Measurements from ENCODE around the gene AAK1. TPM values are rescaled to one million over a fixed set of nuclear protein-coding genes. Genes with fewer than 3 reads are reported as not detected.
A peak's percentile ranks its signal among the peaks of the same experiment; 100 is the strongest.

AAK1 gene
- total RNA-seq, 2 donors from 2014 or later, result 70.7 to 77.3 TPM

GRCh38 chr2:69629921-69630608 lies 13.5 kb downstream of the AAK1 start:
- Histone ChIP-seq H3K4me3 (no peak overlapping the region), H3K27me3 (replicated peaks; ENCODE audit: insufficient read depth) (no peaks in the 10 kb centered on the region), H3K9me3 (no peaks in the 10 kb centered on the region), H3K36me3 (no peaks in the 10 kb centered on the region), H3K27ac (no peak overlapping the region), H3K4me1 (replicated peaks) (peaks cover 2% of the 10 kb centered on the region)
- intact Hi-C loops (cut with DNase I), result no loop called here
- DNase-seq (ENCODE audit: low spot score), result no peak
- 67% methylated on average over 6 of the region's 6 CpGs for WGBS
- TF ChIP-seq POLR2A (IDR thresholded peaks at IDR 0.05) (no peak), CTCF (IDR thresholded peaks at IDR 0.05) (no peak), POLR2AphosphoS5 (IDR thresholded peaks at IDR 0.05) (no peak)

GRCh38 chr2:69628325-69629021 lies 15.1 kb downstream of the AAK1 start:
- intact Hi-C loops (cut with DNase I), result no loop called here
- TF ChIP-seq CTCF (IDR thresholded peaks at IDR 0.05) (no peak), POLR2A (IDR thresholded peaks at IDR 0.05) (no peak), POLR2AphosphoS5 (IDR thresholded peaks at IDR 0.05) (no peak)
- Histone ChIP-seq H3K27ac (no peak overlapping the region), H3K4me3 (no peak overlapping the region), H3K27me3 (replicated peaks; ENCODE audit: insufficient read depth) (no peaks in the 10 kb centered on the region), H3K36me3 (no peaks in the 10 kb centered on the region), H3K4me1 (replicated peaks) (peaks cover 3% of the 10 kb centered on the region), H3K9me3 (no peaks in the 10 kb centered on the region)
- DNase-seq (ENCODE audit: low spot score), result no peak
- WGBS, result 77% methylated on average over 4 of the region's 4 CpGs

- 58% methylated on average over 7 of the region's 7 CpGs for WGBS
- Histone ChIP-seq H3K4me1 (replicated peaks) (peaks cover 3% of the 10 kb centered on the region), H3K27me3 (replicated peaks; ENCODE audit: insufficient read depth) (no peaks in the 10 kb centered on the region), H3K36me3 (no peaks in the 10 kb centered on the region), H3K4me3 (no peak overlapping the region), H3K27ac (no peak overlapping the region), H3K9me3 (no peaks in the 10 kb centered on the region)
- TF ChIP-seq CTCF (IDR thresholded peaks at IDR 0.05) (no peak), POLR2A (IDR thresholded peaks at IDR 0.05) (no peak), POLR2AphosphoS5 (IDR thresholded peaks at IDR 0.05) (peak; percentile 10)
- intact Hi-C loops (cut with DNase I), result no loop called here
- DNase-seq (ENCODE audit: low spot score), result no peak
These were observed 18.3 kb downstream of the AAK1 start for GRCh38 chr2:69625078-69625795.

GRCh38 chr2:69624611-69625010 lies 18.9 kb downstream of the AAK1 start:
- no peak for DNase-seq (ENCODE audit: low spot score)
- Histone ChIP-seq H3K9me3 (no peaks in the 10 kb centered on the region), H3K27ac (no peak overlapping the region), H3K27me3 (replicated peaks; ENCODE audit: insufficient read depth) (no peaks in the 10 kb centered on the region), H3K4me1 (replicated peaks) (peaks cover 3% of the 10 kb centered on the region), H3K4me3 (no peak overlapping the region), H3K36me3 (no peaks in the 10 kb centered on the region)
- WGBS, result 72% methylated on average over 1 of the region's 1 CpG
- intact Hi-C loops (cut with DNase I), result no loop called here
- TF ChIP-seq POLR2AphosphoS5 (IDR thresholded peaks at IDR 0.05), result no peak
- TF ChIP-seq POLR2A (IDR thresholded peaks at IDR 0.05), result no peak
- no peak for TF ChIP-seq CTCF (IDR thresholded peaks at IDR 0.05)

Data from prostate gland (tissue), 2 donors.